PC-9 (cell line): Measurements from ENCODE around the gene NINL. TPM values are rescaled to one million over a fixed set of nuclear protein-coding genes. Genes with fewer than 3 reads are reported as not detected.

Experiments used
- BruUV-seq: library from RNA; stranded (reverse); fragments of 400-500 nt; replicated peaks from 2 replicates; lab custom pipeline; 2021; lab: Mats Ljungman, UMichigan
- CTCF ChIA-PET: fragments of 300-600 bp; sonication (Branson Sonifier 250); formaldehyde crosslinking; loops from one replicate; lab custom pipeline; 2022; ENCODE audit warnings: antibody characterized with exemption; lab: Charles Lee
- POLR2A ChIA-PET: fragments of 300-600 bp; sonication (Branson Sonifier 250); formaldehyde crosslinking; loops from one replicate; lab custom pipeline; 2022; ENCODE audit warnings: antibody characterized with exemption; ENCODE audit not compliant: unreplicated experiment; lab: Charles Lee
- DNase-seq, 2 experiments: peaks; one replicate each; pipeline versions ENCODE4 v3.0.0 to v3.0.0-alpha.2; 2015 to 2022; ENCODE audit warnings: mixed read lengths in 1 of 2
- H2AFZ ChIP-seq: fragments of 200-600 bp; sonication (generic); 2 replicates; pipeline ENCODE4 v1.8.1; 2017; ENCODE audit warnings: antibody characterized with exemption
- H3F3A ChIP-seq: fragments of 200-600 bp; sonication (generic); 2 replicates; pipeline ENCODE4 v1.8.1; 2017; ENCODE audit warnings: antibody characterized with exemption, mild to moderate bottlenecking, low read depth; ENCODE audit not compliant: insufficient read depth
- H3K27ac ChIP-seq: fragments of 200-600 bp; sonication (generic); 2 replicates; pipeline ENCODE4 v1.6.1; 2016; ENCODE audit warnings: mixed run types
- H3K27me3 ChIP-seq: fragments of 200-600 bp; sonication (generic); 2 replicates; pipeline ENCODE4 v1.6.1; 2016; ENCODE audit warnings: low read depth, mixed run types; ENCODE audit not compliant: insufficient read depth
- H3K36me3 ChIP-seq: fragments of 200-600 bp; sonication (generic); 2 replicates; pipeline ENCODE4 v1.6.1; 2016; ENCODE audit warnings: low read depth, mixed run types
- H3K4me1 ChIP-seq: fragments of 200-600 bp; sonication (generic); replicated peaks from 2 replicates; pipeline ENCODE4 v1.6.1; 2016; ENCODE audit warnings: mixed run types; ENCODE audit not compliant: insufficient read depth
- H3K4me2 ChIP-seq: fragments of 200-600 bp; sonication (generic); 2 replicates; pipeline ENCODE4 v1.6.1; 2017; ENCODE audit warnings: mixed run types
- H3K4me3 ChIP-seq: fragments of 200-600 bp; sonication (generic); 2 replicates; pipeline ENCODE4 v1.6.1; 2016; ENCODE audit warnings: mixed run types
- H3K79me2 ChIP-seq: fragments of 200-600 bp; sonication (generic); 2 replicates; pipeline ENCODE4 v1.6.1; 2017; ENCODE audit warnings: low read depth, mixed run types
- H3K9me2 ChIP-seq: fragments of 200-600 bp; sonication (generic); 2 replicates; pipeline ENCODE4 v1.8.1; 2017; ENCODE audit warnings: mild to moderate bottlenecking; ENCODE audit not compliant: insufficient read depth
- H3K9me3 ChIP-seq: fragments of 200-600 bp; sonication (generic); 2 replicates; pipeline ENCODE4 v1.8.1; 2016; ENCODE audit warnings: low read depth; ENCODE audit not compliant: insufficient read depth
- H4K20me1 ChIP-seq: fragments of 200-600 bp; sonication (generic); 2 replicates; pipeline ENCODE4 v1.8.1; 2017; ENCODE audit not compliant: insufficient read depth
- EZH2 ChIP-seq: fragments of 200-600 bp; sonication (generic); IDR thresholded peaks from 2 replicates; pipeline ENCODE4 v1.8.0; 2017; ENCODE audit warnings: antibody characterized with exemption, low read depth
- intact Hi-C: fragments of 100-400 bp; cut with micrococcal nuclease; formaldehyde crosslinking; loops from one replicate; pipeline ENCODE4 v1.10.0; 2022; ENCODE audit not compliant: unreplicated experiment
- total RNA-seq: library from RNA; stranded (reverse); gene quantifications from 2 replicates; pipeline ENCODE4 v1.2.3, GENCODE V29; 2021
- TF ChIP-seq, protein P1 (sequence below): fragments of 200-600 bp; sonication (generic); conservative IDR thresholded peaks from 2 replicates; pipeline ENCODE4 v1.6.1; 2017; ENCODE audit warnings: mixed run types, antibody characterized with exemption, mild to moderate bottlenecking, moderate library complexity

NINL gene
- total RNA-seq, 1 experiment from 2014 or later, result 19.6 TPM

DNA sequence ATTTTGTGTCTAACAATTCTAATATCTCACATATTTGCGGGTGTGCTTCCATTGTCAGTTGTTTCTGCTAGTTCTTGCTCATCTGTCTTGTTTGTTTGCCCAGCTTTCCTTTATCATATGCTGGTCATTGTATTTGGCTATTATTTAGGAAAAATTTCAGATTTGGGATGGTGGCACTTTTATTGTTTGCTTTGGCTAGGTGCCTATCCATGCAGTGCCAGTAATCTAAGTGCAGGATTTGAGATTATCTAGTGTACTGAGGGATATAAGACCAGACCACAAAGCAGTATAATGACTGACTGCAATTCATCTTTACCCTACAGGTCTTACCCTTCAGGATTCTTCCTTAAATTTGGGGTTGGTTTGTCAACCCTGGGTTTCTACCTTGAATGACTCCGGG is 63.9 kb downstream of the NINL start:
- ChIA-PET CTCF (no interaction called here), POLR2A (interaction anchor here (0.6 kb wide), 1 partner anchor 19 kb away, joined by 4 read pairs; no protein-coding TSS in a partner anchor)
- Histone ChIP-seq H3K4me3 (no peak overlapping the region), H3K79me2 (no peaks in the 10 kb centered on the region), H3K36me3 (no peaks in the 10 kb centered on the region), H2AFZ (no peak overlapping the region), H3F3A (peaks cover 3% of the 10 kb centered on the region; the same call in 1 of the 2 replicates), H3K27ac (no peak overlapping the region), H4K20me1 (no peaks in the 10 kb centered on the region), H3K4me2 (no peak overlapping the region), H3K27me3 (no peaks in the 10 kb centered on the region), H3K9me3 (no peaks in the 10 kb centered on the region), H3K4me1 (peaks cover 5% of the 10 kb centered on the region), H3K9me2 (no peaks in the 10 kb centered on the region)
- intact Hi-C loops, result no loop called here
- TF ChIP-seq, protein P1, sequence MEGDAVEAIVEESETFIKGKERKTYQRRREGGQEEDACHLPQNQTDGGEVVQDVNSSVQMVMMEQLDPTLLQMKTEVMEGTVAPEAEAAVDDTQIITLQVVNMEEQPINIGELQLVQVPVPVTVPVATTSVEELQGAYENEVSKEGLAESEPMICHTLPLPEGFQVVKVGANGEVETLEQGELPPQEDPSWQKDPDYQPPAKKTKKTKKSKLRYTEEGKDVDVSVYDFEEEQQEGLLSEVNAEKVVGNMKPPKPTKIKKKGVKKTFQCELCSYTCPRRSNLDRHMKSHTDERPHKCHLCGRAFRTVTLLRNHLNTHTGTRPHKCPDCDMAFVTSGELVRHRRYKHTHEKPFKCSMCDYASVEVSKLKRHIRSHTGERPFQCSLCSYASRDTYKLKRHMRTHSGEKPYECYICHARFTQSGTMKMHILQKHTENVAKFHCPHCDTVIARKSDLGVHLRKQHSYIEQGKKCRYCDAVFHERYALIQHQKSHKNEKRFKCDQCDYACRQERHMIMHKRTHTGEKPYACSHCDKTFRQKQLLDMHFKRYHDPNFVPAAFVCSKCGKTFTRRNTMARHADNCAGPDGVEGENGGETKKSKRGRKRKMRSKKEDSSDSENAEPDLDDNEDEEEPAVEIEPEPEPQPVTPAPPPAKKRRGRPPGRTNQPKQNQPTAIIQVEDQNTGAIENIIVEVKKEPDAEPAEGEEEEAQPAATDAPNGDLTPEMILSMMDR, result no peak
- no peak for TF ChIP-seq EZH2
- no peak for DNase-seq
- no TSS peak for BruUV-seq

DNA sequence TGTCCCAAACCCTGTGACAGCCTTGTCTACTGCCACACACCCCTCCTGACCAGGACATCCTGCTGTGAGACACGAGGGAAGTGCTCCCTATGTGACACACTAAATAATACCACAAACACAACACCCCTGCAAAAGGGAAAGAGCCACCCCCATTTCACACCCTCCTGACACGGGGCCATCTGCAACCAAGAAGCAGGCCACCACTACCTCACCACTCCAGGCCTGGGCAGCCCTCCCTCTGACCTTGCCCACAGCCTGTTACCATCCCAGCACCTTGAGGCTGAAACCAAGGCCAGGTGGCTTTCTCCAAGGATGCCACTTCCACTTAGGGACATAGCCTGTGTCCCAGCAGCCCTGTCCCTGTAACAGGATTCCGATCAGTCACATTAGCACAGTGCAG is 68.2 kb downstream of the NINL start:
- Histone ChIP-seq H3K4me2 (no peak overlapping the region), H3K9me3 (peaks cover 20% of the 10 kb centered on the region), H3K27me3 (no peaks in the 10 kb centered on the region), H4K20me1 (no peaks in the 10 kb centered on the region), H3K79me2 (no peaks in the 10 kb centered on the region), H3K4me1 (no peaks in the 10 kb centered on the region), H3K9me2 (no peaks in the 10 kb centered on the region), H3K4me3 (no peak overlapping the region), H3K27ac (no peak overlapping the region), H3K36me3 (0 out of 2 replicates have a peak, but pooled peaks cover 9% of the 10 kb centered on the region), H3F3A (no peaks in the 10 kb centered on the region), H2AFZ (no peak overlapping the region)
- ChIA-PET CTCF (no interaction called here), POLR2A (no interaction called here)
- intact Hi-C loops, result no loop called here
- no TSS peak for BruUV-seq
- TF ChIP-seq EZH2, result no peak
- TF ChIP-seq, protein P1, result no peak
- DNase-seq, result no peak

DNA sequence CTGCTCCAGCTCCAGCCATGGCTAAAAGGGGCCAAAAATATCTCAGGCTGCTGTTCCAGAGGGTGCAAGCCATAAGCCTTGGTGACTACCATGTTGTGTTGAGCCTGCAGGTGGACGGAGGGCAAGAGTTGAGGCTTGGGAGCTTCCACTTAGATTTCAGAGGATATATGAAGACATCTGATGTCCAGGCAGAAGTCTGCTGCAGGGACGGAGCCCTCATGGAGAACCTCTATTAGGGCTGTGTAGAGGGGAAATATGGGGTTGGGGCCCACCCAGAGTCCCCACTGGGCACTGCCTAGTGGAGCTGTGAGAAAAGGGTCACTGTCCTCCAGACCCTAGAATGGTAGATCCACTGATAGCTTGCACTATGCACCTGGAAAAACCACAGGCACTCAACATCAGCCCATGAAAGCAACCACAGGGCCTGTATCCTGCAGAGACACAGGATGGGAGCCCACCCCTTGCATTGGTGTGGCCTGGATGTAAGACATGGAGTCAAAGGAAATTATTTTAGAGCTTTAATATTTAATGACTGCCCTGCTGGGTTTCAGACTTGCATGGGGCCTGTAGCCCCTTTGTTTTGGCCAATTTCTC is 70.5 kb downstream of the NINL start:
- intact Hi-C loops, result no loop called here
- BruUV-seq, result no TSS peak
- CTCF ChIA-PET, result no interaction called here

More for the DNA sequence above, 70.5 kb downstream of the NINL start:
- Histone ChIP-seq H3F3A (no peaks in the 10 kb centered on the region), H3K79me2 (no peaks in the 10 kb centered on the region), H3K4me1 (no peaks in the 10 kb centered on the region), H2AFZ (no peak overlapping the region), H3K27ac (no peak overlapping the region), H4K20me1 (no peaks in the 10 kb centered on the region), H3K36me3 (0 out of 2 replicates have a peak, but pooled peaks cover 12% of the 10 kb centered on the region), H3K9me2 (no peaks in the 10 kb centered on the region), H3K4me3 (no peak overlapping the region), H3K4me2 (no peak overlapping the region), H3K9me3 (peaks cover 20% of the 10 kb centered on the region), H3K27me3 (no peaks in the 10 kb centered on the region)
- no peak for DNase-seq
- TF ChIP-seq, protein P1, result no peak
- no peak for TF ChIP-seq EZH2
- POLR2A ChIA-PET, result no interaction called here
